ENCODE results near the gene SLC25A47.

GRCh38 chr14:100285913-100286400 is 37.2 kb upstream of the SLC25A47 start:
- TF ChIP-seq EZH2phosphoT487 (IDR thresholded peaks at IDR 0.05; ENCODE audit: low read depth, severe bottlenecking, unreplicated experiment) (no peak), CTCF (IDR thresholded peaks at IDR 0.05; ENCODE audit: poor library complexity) (no peak)

All from hepatocyte (in vitro differentiated cells).